ENCODE results near the gene PPP6R3.

PPP6R3 gene, protein sequence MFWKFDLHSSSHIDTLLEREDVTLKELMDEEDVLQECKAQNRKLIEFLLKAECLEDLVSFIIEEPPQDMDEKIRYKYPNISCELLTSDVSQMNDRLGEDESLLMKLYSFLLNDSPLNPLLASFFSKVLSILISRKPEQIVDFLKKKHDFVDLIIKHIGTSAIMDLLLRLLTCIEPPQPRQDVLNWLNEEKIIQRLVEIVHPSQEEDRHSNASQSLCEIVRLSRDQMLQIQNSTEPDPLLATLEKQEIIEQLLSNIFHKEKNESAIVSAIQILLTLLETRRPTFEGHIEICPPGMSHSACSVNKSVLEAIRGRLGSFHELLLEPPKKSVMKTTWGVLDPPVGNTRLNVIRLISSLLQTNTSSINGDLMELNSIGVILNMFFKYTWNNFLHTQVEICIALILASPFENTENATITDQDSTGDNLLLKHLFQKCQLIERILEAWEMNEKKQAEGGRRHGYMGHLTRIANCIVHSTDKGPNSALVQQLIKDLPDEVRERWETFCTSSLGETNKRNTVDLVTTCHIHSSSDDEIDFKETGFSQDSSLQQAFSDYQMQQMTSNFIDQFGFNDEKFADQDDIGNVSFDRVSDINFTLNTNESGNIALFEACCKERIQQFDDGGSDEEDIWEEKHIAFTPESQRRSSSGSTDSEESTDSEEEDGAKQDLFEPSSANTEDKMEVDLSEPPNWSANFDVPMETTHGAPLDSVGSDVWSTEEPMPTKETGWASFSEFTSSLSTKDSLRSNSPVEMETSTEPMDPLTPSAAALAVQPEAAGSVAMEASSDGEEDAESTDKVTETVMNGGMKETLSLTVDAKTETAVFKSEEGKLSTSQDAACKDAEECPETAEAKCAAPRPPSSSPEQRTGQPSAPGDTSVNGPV

DNA sequence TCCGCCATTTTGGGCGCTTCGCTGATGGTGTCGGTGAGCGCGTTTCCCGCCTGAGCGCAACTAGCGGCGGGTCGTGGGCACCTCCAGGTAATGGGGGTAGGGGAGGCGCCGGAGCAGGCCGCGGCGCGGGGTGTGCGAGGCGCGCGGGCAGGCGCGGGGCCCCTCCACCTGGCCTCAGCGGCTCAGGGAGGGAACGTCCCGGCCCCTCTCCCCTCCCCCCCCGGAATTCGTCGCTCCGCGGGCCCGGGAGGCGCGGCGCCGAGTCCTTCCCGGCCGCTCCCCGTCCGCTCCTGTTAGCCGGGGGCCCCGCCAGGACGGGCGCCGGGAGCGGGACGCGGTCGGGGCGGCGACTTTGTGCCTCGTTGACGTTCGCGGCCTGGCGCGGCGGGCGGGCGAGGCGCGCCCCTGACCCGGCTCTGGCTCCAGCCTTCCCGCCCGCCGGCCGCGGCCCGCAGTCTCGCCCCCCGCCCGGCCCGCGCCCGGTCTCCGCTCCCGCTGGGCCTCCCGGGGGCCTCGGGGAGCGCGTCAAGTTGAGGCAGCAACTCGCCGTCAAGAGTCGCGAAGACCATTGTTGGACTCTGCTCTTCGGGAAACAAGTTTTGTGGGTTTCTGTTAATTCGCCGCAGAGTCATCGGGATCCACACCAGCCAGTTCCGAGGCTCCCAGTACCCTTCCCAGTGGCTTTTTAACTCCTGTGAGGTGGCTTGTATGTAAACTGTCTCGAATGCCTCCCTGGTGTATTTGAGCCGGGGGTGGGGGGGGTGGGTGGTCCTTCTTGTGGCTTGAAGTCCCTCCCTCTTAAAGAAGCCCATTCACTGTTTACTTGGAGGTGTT lies at the start of gene PPP6R3:
PPP6R3 (plus strand) TSS at position 12 of the 834 bp plus-strand sequence. CDS start 76,913 bp downstream, outside the sequence.
- in situ Hi-C loops (cut with HindIII; ENCODE audit: low pct_unique_long_range_greater_than_20kb, low sequenced_read_pairs): no loop called here
- TF ChIP-seq JUND (IDR thresholded peaks at IDR 0.05; ENCODE audit: low read depth): no peak
- DNase-seq (ENCODE audit: low read depth in 1 of 2, low spot score in 1 of 2): peak; percentile 63 to 72

DNA sequence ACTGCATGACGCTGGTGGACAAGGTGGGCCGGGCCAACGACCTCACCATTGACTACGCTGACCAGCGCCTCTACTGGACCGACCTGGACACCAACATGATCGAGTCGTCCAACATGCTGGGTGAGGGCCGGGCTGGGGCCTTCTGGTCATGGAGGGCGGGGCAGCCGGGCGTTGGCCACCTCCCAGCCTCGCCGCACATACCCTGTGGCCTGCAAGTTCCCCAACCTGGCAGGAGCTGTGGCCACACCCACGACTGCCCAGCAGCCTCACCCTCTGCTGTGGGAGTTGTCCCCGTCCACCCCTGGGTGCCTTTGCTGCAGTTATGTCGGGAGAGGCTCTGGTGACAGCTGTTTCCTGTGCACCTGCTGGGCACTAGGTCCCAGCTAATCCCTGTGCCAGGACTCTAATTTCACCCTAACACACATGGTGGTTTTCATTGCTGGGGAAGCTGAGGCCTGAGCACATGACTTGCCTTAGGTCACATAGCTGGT lies 49.0 kb upstream of the PPP6R3 start:
- TF ChIP-seq JUND (IDR thresholded peaks at IDR 0.05; ENCODE audit: low read depth): no peak
- in situ Hi-C loops (cut with HindIII; ENCODE audit: low pct_unique_long_range_greater_than_20kb, low sequenced_read_pairs): no loop called here
- DNase-seq (ENCODE audit: low read depth in 1 of 2, low spot score in 1 of 2): no peak

DNA sequence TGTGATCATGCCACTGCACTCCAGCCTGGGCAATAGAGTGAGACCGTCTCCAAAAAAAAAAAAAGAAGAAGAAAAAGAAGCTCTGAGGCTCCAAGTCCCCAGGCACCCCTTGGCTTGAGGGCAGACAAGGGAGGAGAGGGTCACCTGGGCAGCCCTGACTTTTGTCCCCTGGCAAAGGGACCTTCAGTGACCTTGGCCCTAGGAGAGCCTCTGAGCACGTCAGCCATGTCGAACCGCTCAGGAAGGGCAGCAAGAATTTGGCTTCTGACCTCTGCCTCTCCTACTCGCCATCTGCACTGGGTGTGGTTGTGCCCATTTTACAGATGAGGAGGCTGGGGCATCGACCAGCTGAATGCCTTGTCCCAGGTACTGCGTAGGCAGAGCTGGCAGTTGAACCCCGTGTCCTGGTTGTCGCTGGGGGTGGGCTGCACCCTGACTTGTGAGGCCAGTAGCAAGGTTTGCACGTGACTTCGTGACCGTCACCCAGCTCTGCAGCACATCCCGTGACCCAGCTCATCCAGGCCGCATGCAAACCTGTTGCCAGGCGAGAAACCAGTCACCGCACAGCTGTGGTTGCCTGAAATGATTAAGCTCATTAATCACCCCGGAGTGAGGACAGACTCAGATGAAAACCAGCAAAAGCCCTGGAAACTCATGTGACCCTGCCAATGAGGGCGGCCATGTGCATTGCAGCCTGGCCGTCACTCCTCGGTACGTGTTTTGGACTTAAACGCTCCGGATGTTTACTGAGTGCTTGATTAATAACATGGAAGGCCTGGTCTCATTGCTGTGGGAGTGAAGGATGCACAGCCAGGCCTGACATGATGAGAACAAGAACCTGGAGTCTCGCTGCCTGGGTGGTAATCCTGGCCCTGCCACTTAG lies 47.7 kb upstream of the PPP6R3 start:
- DNase-seq (ENCODE audit: low read depth in 1 of 2, low spot score in 1 of 2): no peak
- no peak for TF ChIP-seq JUND (IDR thresholded peaks at IDR 0.05; ENCODE audit: low read depth)
- in situ Hi-C loops (cut with HindIII; ENCODE audit: low pct_unique_long_range_greater_than_20kb, low sequenced_read_pairs): no loop called here

DNA sequence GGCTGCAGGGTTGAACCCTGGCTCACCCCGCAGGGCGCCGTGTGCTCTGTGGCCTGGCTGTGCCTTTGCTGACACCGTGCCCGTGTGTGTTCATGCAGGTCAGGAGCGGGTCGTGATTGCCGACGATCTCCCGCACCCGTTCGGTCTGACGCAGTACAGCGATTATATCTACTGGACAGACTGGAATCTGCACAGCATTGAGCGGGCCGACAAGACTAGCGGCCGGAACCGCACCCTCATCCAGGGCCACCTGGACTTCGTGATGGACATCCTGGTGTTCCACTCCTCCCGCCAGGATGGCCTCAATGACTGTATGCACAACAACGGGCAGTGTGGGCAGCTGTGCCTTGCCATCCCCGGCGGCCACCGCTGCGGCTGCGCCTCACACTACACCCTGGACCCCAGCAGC lies 47.0 kb upstream of the PPP6R3 start:
- in situ Hi-C loops (cut with HindIII; ENCODE audit: low pct_unique_long_range_greater_than_20kb, low sequenced_read_pairs): no loop called here
- DNase-seq (ENCODE audit: low read depth in 1 of 2, low spot score in 1 of 2): no peak
- TF ChIP-seq JUND (IDR thresholded peaks at IDR 0.05; ENCODE audit: low read depth): no peak

DNA sequence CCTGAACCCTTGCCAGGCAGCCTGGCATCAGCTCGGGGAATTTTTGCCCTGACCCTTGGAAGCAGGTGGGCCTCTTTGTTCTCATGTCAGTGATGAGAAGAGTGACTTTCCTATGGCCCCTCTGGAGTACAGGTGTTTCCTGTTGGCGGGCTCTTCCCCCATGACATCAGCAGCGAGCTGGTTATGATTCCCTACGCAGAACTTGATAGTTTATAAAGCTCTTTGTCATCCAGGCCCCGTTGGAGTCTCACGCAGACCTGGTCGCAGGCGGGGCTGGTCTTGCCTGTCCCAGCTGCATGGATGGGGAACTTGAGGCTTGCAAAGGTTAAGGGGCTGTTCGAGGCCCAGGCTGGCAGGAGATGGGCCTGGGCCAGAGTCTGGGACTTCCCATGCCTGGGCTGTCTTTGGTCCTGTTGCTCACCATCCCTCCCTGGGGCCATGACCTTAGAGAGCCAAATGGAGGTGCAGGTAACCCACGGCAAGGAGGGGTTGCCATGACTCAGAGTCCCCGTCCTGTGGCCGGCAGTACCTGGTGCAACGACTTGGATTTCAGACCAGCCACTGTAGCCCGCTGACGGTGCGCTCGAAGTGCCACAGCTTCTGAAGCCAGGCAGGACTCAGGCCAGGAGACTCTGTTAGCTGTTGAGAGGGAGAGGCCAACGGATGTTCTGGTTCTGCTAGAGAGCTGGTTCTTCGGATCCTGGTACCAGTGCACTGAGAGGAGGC lies 45.9 kb upstream of the PPP6R3 start:
- in situ Hi-C loops (cut with HindIII; ENCODE audit: low pct_unique_long_range_greater_than_20kb, low sequenced_read_pairs): no loop called here
- no peak for DNase-seq (ENCODE audit: low read depth in 1 of 2, low spot score in 1 of 2)
- TF ChIP-seq JUND (IDR thresholded peaks at IDR 0.05; ENCODE audit: low read depth): no peak

DNA sequence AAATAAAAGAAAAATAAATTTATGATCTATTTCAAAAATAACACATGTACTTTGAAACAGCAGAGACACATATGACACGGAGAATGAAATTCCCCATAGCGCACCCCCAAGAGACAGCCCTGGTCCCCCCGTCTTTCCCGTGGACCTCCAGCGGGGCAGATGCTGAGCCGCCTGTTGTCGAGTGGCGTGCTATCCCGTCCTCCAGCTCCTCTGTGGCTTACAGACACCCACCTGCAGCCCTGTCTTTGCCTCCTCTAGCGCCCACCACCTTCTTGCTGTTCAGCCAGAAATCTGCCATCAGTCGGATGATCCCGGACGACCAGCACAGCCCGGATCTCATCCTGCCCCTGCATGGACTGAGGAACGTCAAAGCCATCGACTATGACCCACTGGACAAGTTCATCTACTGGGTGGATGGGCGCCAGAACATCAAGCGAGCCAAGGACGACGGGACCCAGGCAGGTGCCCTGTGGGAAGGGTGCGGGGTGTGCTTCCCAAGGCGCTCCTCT lies 44.4 kb upstream of the PPP6R3 start:
- no peak for TF ChIP-seq JUND (IDR thresholded peaks at IDR 0.05; ENCODE audit: low read depth)
- in situ Hi-C loops (cut with HindIII; ENCODE audit: low pct_unique_long_range_greater_than_20kb, low sequenced_read_pairs): no loop called here
- DNase-seq (ENCODE audit: low read depth in 1 of 2, low spot score in 1 of 2): no peak

DNA sequence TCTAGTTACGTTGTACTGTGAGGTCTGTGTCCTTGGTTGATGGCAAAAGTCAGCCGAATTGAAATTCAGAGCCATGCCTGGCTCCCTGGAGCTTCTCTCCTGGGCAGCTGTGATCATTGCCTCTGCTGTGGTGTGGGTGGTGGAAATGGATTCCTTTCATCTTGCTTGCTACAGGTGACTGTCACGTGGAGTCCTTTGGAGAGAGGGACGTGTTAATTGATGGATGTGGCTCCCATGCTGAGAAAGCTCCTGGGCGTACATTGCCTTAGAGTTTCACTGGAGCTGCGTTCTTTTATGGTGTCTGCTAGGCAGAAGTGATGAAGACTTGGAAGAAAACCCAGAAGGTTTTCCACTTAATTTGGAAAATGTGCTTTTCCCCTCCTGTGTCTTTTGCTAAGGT lies 41.9 kb upstream of the PPP6R3 start:
- TF ChIP-seq JUND (IDR thresholded peaks at IDR 0.05; ENCODE audit: low read depth): no peak
- no peak for DNase-seq (ENCODE audit: low read depth in 1 of 2, low spot score in 1 of 2)
- in situ Hi-C loops (cut with HindIII; ENCODE audit: low pct_unique_long_range_greater_than_20kb, low sequenced_read_pairs): no loop called here

DNA sequence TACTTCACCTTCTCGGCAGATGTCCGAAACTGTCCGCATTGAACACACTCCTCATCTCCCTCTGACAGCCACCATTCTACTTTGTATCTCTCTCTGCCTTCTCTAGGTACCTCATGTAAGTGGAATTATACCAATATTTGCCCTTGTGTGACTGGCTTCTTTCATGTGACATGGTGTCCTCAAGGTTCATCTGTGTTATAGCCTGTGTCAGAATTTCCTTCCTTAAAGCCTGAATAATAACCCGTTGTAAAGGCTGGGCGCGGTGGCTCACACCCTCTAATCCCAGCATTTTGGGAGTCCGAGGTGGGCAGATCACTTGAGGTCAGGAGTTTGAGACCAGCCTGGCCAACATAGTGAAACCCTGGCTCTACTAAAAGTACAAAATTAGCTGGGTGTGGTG lies 40.4 kb upstream of the PPP6R3 start:
- TF ChIP-seq JUND (IDR thresholded peaks at IDR 0.05; ENCODE audit: low read depth): no peak
- DNase-seq (ENCODE audit: low read depth in 1 of 2, low spot score in 1 of 2): no peak
- in situ Hi-C loops (cut with HindIII; ENCODE audit: low pct_unique_long_range_greater_than_20kb, low sequenced_read_pairs): no loop called here

DNA sequence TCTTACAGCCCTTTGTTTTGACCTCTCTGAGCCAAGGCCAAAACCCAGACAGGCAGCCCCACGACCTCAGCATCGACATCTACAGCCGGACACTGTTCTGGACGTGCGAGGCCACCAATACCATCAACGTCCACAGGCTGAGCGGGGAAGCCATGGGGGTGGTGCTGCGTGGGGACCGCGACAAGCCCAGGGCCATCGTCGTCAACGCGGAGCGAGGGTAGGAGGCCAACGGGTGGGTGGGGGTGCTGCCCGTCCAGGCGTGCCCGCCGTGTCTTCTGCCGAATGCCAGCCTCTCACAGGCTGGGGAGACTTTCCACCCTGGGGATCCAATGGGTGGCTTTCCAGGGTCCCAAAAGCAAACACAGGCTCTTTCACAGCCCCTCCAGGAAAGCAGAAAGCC lies 37.1 kb upstream of the PPP6R3 start:
- DNase-seq (ENCODE audit: low read depth in 1 of 2, low spot score in 1 of 2): no peak
- in situ Hi-C loops (cut with HindIII; ENCODE audit: low pct_unique_long_range_greater_than_20kb, low sequenced_read_pairs): no loop called here
- TF ChIP-seq JUND (IDR thresholded peaks at IDR 0.05; ENCODE audit: low read depth): no peak

DNA sequence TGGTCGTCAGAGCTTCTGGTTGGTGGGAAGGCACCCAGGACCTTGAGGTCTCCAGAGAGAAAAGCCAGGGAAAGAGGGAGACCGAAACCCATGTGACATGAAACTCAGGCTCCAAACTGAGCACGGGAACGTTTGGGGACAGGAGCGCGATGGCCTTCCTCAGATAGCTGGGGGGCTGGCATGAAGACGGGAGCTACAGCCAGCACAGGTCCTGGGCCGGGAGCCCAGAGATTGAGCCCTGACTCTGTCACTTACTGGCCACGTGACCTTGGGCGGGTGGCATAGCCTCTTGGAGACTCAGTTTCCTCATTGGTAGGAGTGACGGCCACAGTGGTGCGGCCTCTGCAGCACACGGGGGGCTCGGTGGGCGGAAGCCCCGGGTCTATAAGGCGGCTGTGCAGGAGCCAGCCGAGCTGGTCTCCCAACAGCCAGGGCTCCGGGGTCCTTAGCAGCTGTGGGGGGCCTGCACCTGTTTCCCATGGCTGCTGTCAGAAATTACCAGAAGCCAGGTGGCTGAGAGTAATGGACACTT lies 36.4 kb upstream of the PPP6R3 start:
- no peak for TF ChIP-seq JUND (IDR thresholded peaks at IDR 0.05; ENCODE audit: low read depth)
- in situ Hi-C loops (cut with HindIII; ENCODE audit: low pct_unique_long_range_greater_than_20kb, low sequenced_read_pairs): no loop called here

More for the DNA sequence above, 36.4 kb upstream of the PPP6R3 start:
- DNase-seq (ENCODE audit: low read depth in 1 of 2, low spot score in 1 of 2): no peak

Measured in T47D (cell line).